ENCODE data around the gene GOLT1A.

Gene GOLT1A

GRCh38 chr1:204176049-204176448 is 37.7 kb downstream of the GOLT1A start:
- ChIA-PET CTCF (interaction anchor here (0.6 to 19.3 kb wide), 9 partner anchors 11 to 223 kb away, joined by 3 to 265 read pairs (median 3); partner anchors contain the start of gene REN), POLR2A (interaction anchor here (1.0 kb wide), 1 partner anchor 9 kb away, joined by 4 read pairs; no protein-coding TSS in a partner anchor)
- Histone ChIP-seq H3K9me3 (ENCODE audit: control extremely low read depth in 1 of 5, control insufficient read depth in 4 of 5, insufficient read depth in 2 of 5, low read depth in 1 of 5, low read length in 4 of 5) (peaks cover 0 to 8% (median 3%) of the 10 kb centered on the region in 5 experiments), H3K27ac (ENCODE audit: insufficient read depth in 1 of 2, low read depth in 1 of 2, low read length in 2 of 2, poor library complexity in 1 of 2, severe bottlenecking in 2 of 2) (no peak overlapping the region), H3K36me3 (ENCODE audit: control insufficient read depth in 4 of 4, insufficient read depth in 4 of 4, low read length in 3 of 4) (no peaks in the 10 kb centered on the region), H3K4me3 (ENCODE audit: control insufficient read depth in 1 of 7, extremely low read depth in 1 of 7, insufficient read depth in 4 of 7, low read depth in 2 of 7, low read length in 6 of 7) (no peak overlapping the region), H3K4me1 (ENCODE audit: control extremely low read depth in 1 of 4, control insufficient read depth in 4 of 4, insufficient read depth in 4 of 4, low read length in 3 of 4) (peaks cover 0 to 30% (median 26%) of the 10 kb centered on the region in 4 experiments), H3K27me3 (replicated peaks in 2 of 5; ENCODE audit: control insufficient read depth in 4 of 5, insufficient read depth in 5 of 5, low read length in 4 of 5) (no peaks in the 10 kb centered on the region)
- no peak for DNase-seq
- WGBS (ENCODE audit: insufficient coverage) = 100% methylated on average over 1 of the region's 5 CpGs

- Histone ChIP-seq H3K27me3 (replicated peaks in 2 of 5; ENCODE audit: control insufficient read depth in 4 of 5, insufficient read depth in 5 of 5, low read length in 4 of 5) (no peaks in the 10 kb centered on the region), H3K9me3 (ENCODE audit: control extremely low read depth in 1 of 5, control insufficient read depth in 4 of 5, insufficient read depth in 2 of 5, low read depth in 1 of 5, low read length in 4 of 5) (peaks cover 5 to 14% (median 8%) of the 10 kb centered on the region in 5 experiments), H3K27ac (ENCODE audit: insufficient read depth in 1 of 2, low read depth in 1 of 2, low read length in 2 of 2, poor library complexity in 1 of 2, severe bottlenecking in 2 of 2) (no peak overlapping the region), H3K4me1 (ENCODE audit: control extremely low read depth in 1 of 4, control insufficient read depth in 4 of 4, insufficient read depth in 4 of 4, low read length in 3 of 4) (peaks cover 0 to 30% (median 26%) of the 10 kb centered on the region in 4 experiments), H3K4me3 (ENCODE audit: control insufficient read depth in 1 of 7, extremely low read depth in 1 of 7, insufficient read depth in 4 of 7, low read depth in 2 of 7, low read length in 6 of 7) (no peak overlapping the region), H3K36me3 (ENCODE audit: control insufficient read depth in 4 of 4, insufficient read depth in 4 of 4, low read length in 3 of 4) (no peaks in the 10 kb centered on the region)
- ChIA-PET POLR2A (no interaction called here), CTCF (interaction anchor here (0.9 to 19.3 kb wide), 4 partner anchors 10 to 30 kb away, joined by 3 to 265 read pairs (median 58); partner anchors contain the start of gene REN)
- DNase-seq = no peak
- WGBS (ENCODE audit: insufficient coverage) = 95% methylated on average over 2 of the region's 3 CpGs
Measured at GRCh38 chr1:204174958-204175357, 38.8 kb downstream of the GOLT1A start.

- DNase-seq = no peak
- whole genome bisulfite sequencing (ENCODE audit: insufficient coverage) = no CpG with 5 or more reads among the region's 2 CpGs
- ChIA-PET CTCF (interaction anchor here (1.1 to 19.3 kb wide), 6 partner anchors 7 to 42 kb away, joined by 3 to 265 read pairs (median 56); partner anchors contain the start of genes GOLT1A and REN), POLR2A (no interaction called here)
- Histone ChIP-seq H3K4me1 (ENCODE audit: control extremely low read depth in 1 of 4, control insufficient read depth in 4 of 4, insufficient read depth in 4 of 4, low read length in 3 of 4) (peaks cover 0 to 14% (median 11%) of the 10 kb centered on the region in 4 experiments), H3K36me3 (ENCODE audit: control insufficient read depth in 4 of 4, insufficient read depth in 4 of 4, low read length in 3 of 4) (no peaks in the 10 kb centered on the region), H3K27ac (ENCODE audit: insufficient read depth in 1 of 2, low read depth in 1 of 2, low read length in 2 of 2, poor library complexity in 1 of 2, severe bottlenecking in 2 of 2) (no peak overlapping the region), H3K4me3 (ENCODE audit: control insufficient read depth in 1 of 7, extremely low read depth in 1 of 7, insufficient read depth in 4 of 7, low read depth in 2 of 7, low read length in 6 of 7) (no peak overlapping the region), H3K9me3 (ENCODE audit: control extremely low read depth in 1 of 5, control insufficient read depth in 4 of 5, insufficient read depth in 2 of 5, low read depth in 1 of 5, low read length in 4 of 5) (peaks cover 9 to 25% (median 11%) of the 10 kb centered on the region in 5 experiments), H3K27me3 (replicated peaks in 2 of 5; ENCODE audit: control insufficient read depth in 4 of 5, insufficient read depth in 5 of 5, low read length in 4 of 5) (no peaks in the 10 kb centered on the region)
Measured at GRCh38 chr1:204172404-204173029, 41.3 kb downstream of the GOLT1A start.

- no peak overlapping the region for H3K4me3 ChIP-seq (ENCODE audit: control insufficient read depth in 1 of 7, extremely low read depth in 1 of 7, insufficient read depth in 4 of 7, low read depth in 2 of 7, low read length in 6 of 7)
- 85% methylated on average over 4 of the region's 4 CpGs for WGBS (ENCODE audit: insufficient coverage)
- H3K27me3 ChIP-seq (replicated peaks in 2 of 5; ENCODE audit: control insufficient read depth in 4 of 5, insufficient read depth in 5 of 5, low read length in 4 of 5) = no peaks in the 10 kb centered on the region
- no peak overlapping the region for H3K27ac ChIP-seq (ENCODE audit: insufficient read depth in 1 of 2, low read depth in 1 of 2, low read length in 2 of 2, poor library complexity in 1 of 2, severe bottlenecking in 2 of 2)
- POLR2A ChIA-PET = interaction anchor here (0.6 kb wide), 1 partner anchor 898 kb away, joined by 4 read pairs; no protein-coding TSS in a partner anchor
- no peaks in the 10 kb centered on the region for H3K36me3 ChIP-seq (ENCODE audit: control insufficient read depth in 4 of 4, insufficient read depth in 4 of 4, low read length in 3 of 4)
- DNase-seq = no peak
- H3K9me3 ChIP-seq (ENCODE audit: control extremely low read depth in 1 of 5, control insufficient read depth in 4 of 5, insufficient read depth in 2 of 5, low read depth in 1 of 5, low read length in 4 of 5) = peaks cover 9 to 25% (median 11%) of the 10 kb centered on the region in 5 experiments
- CTCF ChIA-PET = interaction anchor here (1.1 to 19.3 kb wide), 5 partner anchors 18 to 192 kb away, joined by 4 to 265 read pairs (median 4); partner anchors contain the start of gene GOLT1A
- H3K4me1 ChIP-seq (ENCODE audit: control extremely low read depth in 1 of 4, control insufficient read depth in 4 of 4, insufficient read depth in 4 of 4, low read length in 3 of 4) = peaks cover 0 to 7% (median 4%) of the 10 kb centered on the region in 4 experiments
Measured at GRCh38 chr1:204171751-204172178, 42.0 kb downstream of the GOLT1A start.

GRCh38 chr1:204170494-204171155 is 43.2 kb downstream of the GOLT1A start:
- CTCF ChIA-PET = interaction anchor here (0.9 to 19.3 kb wide), 7 partner anchors 8 to 198 kb away, joined by 3 to 265 read pairs (median 5); no protein-coding TSS in a partner anchor
- Histone ChIP-seq H3K36me3 (ENCODE audit: control insufficient read depth in 4 of 4, insufficient read depth in 4 of 4, low read length in 3 of 4) (no peaks in the 10 kb centered on the region), H3K4me3 (ENCODE audit: control insufficient read depth in 1 of 7, extremely low read depth in 1 of 7, insufficient read depth in 4 of 7, low read depth in 2 of 7, low read length in 6 of 7) (no peak overlapping the region), H3K4me1 (ENCODE audit: control extremely low read depth in 1 of 4, control insufficient read depth in 4 of 4, insufficient read depth in 4 of 4, low read length in 3 of 4) (peaks cover 0 to 10% (median 8%) of the 10 kb centered on the region in 4 experiments), H3K27ac (ENCODE audit: insufficient read depth in 1 of 2, low read depth in 1 of 2, low read length in 2 of 2, poor library complexity in 1 of 2, severe bottlenecking in 2 of 2) (no peak overlapping the region), H3K9me3 (ENCODE audit: control extremely low read depth in 1 of 5, control insufficient read depth in 4 of 5, insufficient read depth in 2 of 5, low read depth in 1 of 5, low read length in 4 of 5) (peaks cover 9 to 25% (median 11%) of the 10 kb centered on the region in 5 experiments), H3K27me3 (replicated peaks in 2 of 5; ENCODE audit: control insufficient read depth in 4 of 5, insufficient read depth in 5 of 5, low read length in 4 of 5) (no peaks in the 10 kb centered on the region)
- POLR2A ChIA-PET = no interaction called here
- no peak for DNase-seq
- 93% methylated on average over 3 of the region's 3 CpGs for WGBS (ENCODE audit: insufficient coverage)

GRCh38 chr1:204169858-204170257 is 43.9 kb downstream of the GOLT1A start:
- no peaks in the 10 kb centered on the region for H3K27me3 ChIP-seq (replicated peaks in 2 of 5; ENCODE audit: control insufficient read depth in 4 of 5, insufficient read depth in 5 of 5, low read length in 4 of 5)
- CTCF ChIA-PET = interaction anchor here (0.8 to 19.3 kb wide), 7 partner anchors 8 to 229 kb away, joined by 3 to 265 read pairs (median 5); partner anchors contain the start of gene GOLT1A
- H3K4me3 ChIP-seq (ENCODE audit: control insufficient read depth in 1 of 7, extremely low read depth in 1 of 7, insufficient read depth in 4 of 7, low read depth in 2 of 7, low read length in 6 of 7) = no peak overlapping the region
- H3K9me3 ChIP-seq (ENCODE audit: control extremely low read depth in 1 of 5, control insufficient read depth in 4 of 5, insufficient read depth in 2 of 5, low read depth in 1 of 5, low read length in 4 of 5) = peaks cover 9 to 25% (median 11%) of the 10 kb centered on the region in 5 experiments
- H3K4me1 ChIP-seq (ENCODE audit: control extremely low read depth in 1 of 4, control insufficient read depth in 4 of 4, insufficient read depth in 4 of 4, low read length in 3 of 4) = peaks cover 0 to 12% (median 9%) of the 10 kb centered on the region in 4 experiments
- no peaks in the 10 kb centered on the region for H3K36me3 ChIP-seq (ENCODE audit: control insufficient read depth in 4 of 4, insufficient read depth in 4 of 4, low read length in 3 of 4)
- POLR2A ChIA-PET = no interaction called here
- H3K27ac ChIP-seq (ENCODE audit: insufficient read depth in 1 of 2, low read depth in 1 of 2, low read length in 2 of 2, poor library complexity in 1 of 2, severe bottlenecking in 2 of 2) = no peak overlapping the region
- WGBS (ENCODE audit: insufficient coverage) = 100% methylated on average over 2 of the region's 4 CpGs
- DNase-seq = peak in 2 of 3 donors; percentile 46 to 48

All from common myeloid progenitor, CD34-positive (primary cell).